ENCODE data around the gene NEK8.

DNA sequence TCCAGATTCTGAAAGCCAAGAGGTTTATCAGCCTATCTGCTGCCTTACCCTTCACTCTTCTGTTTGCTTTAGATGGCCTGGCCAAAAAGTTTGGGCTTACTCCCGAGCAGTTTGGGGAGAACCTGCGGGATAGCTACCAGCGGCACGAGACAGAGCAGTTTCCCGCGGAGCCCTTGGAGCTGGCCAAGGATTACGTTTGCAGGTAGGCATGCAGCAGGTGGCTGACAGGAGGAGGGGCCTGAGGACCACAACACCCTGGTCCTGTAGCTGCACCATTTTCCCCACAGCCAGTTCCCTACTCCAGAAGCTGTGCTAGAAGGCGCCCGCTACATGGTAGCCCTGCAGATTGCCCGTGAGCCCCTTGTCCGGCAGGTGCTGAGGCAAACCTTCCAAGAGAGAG, 45.9 kb upstream of the NEK8 start:
- TF ChIP-seq GATA3 (IDR thresholded peaks at IDR 0.05; ENCODE audit: low read depth, low read length) (no peak), GATA2 (IDR thresholded peaks at IDR 0.05; ENCODE audit: low read depth, low read length) (no peak)

All from SH-SY5Y (cell line).